GM12873 (cell line): ENCODE measurements around the gene SHLD1.

Source experiments
- CTCF ChIP-seq: IDR thresholded peaks from 2 replicates; pipeline ENCODE4 v1.5.1; 2012; ENCODE audit warnings: low read depth, mild to moderate bottlenecking, moderate library complexity, low read length, control low read depth; ENCODE audit not compliant: insufficient read depth; ENCODE audit errors: missing control alignments

SHLD1 gene

DNA sequence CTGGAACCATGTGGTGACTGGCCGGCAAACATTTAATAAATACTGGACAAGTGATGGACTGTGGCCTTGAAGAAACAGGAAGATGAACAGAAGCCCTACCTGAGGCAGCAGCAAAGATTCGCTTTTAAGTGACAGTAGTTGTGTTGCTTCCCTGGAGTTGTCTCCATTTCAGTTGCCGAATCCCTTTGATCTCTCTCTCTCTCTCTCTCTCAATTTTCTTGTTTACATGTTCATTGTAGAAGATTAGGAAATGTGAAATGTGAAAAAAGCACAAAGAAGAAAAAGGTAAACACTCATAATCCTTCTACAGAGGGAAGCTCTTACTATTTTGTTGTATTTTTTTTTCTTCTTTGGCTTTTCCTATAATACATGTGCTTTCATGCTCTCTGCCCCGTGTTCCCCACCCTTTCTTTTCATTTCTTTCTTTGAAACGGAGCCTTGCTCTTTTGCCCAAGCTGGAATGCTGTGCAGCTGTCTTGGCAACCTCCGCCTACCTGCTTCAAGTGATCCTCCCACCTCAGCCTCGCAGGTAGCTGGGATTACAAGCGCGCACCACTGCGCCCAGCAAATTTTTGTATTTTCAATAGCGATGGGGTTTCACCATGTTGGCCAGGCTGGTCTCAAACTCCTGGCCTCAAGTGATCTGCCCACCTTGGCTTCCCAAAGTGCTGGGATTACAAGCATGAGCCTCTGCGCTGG, 81.5 kb downstream of the SHLD1 start:
- no peak for TF ChIP-seq CTCF

DNA sequence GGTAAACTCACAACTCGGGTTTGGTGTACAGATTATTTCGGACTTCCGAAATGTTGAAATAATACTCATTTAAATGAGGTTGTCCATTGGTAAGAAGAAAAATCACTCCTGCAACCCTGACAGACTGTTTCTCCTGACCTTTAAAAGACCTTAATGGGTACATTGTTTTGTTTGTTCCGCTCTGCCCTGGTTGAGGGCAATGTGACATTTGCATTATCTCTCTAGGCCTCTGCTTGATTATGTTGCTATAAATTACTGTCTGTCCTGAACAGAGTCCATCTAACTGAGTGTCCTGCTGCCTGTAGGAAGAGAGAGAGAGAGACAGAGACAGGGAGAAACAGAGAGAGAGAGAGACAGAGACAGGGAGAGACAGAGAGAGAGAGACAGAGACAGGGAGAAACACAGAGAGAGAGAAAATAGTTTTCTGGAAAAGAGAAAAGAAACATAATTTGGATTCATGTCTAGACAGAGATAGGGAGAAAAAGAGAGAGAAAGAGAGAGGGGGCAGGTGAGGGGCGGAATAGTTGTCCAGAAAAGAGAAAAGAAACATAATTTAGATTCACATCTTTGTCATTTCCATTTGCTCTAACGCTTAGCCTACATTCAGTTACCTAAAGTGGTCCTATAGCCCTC, 83.2 kb downstream of the SHLD1 start:
- no peak for TF ChIP-seq CTCF

DNA sequence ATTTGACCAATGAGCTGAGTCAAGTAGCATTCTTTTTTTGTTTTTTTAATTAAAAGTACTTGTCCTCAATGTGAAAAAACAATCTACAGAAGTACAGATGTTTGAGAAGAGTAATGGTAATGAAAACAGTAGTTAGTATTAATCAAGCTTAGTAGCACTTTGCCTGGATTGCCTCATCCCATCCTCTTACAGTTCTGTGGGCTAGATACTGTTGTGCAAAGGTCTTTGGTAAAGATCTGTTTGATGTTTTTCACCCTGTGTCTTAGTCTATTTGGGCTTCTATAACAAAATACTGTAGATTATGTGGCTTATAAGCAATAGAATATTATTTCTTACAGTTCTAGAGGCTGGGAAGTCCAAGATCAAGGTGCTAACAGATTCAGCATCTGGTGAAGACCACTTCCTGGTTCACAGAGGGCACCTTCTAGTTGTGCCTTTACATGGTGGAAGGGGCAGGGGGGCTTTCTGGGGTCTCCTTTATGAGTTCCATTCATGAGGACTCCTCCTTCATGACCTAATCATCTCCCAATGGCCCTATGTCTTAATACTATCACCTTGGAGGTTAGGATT, 84.3 kb downstream of the SHLD1 start:
- no peak for TF ChIP-seq CTCF

GRCh38 chr20:5835321-5835821, 85.2 kb downstream of the SHLD1 start:
- TF ChIP-seq CTCF: no peak

- no peak for TF ChIP-seq CTCF
Observed at GRCh38 chr20:5835871-5836270, 85.7 kb downstream of the SHLD1 start.

GRCh38 chr20:5836569-5836968, 86.4 kb downstream of the SHLD1 start:
- no peak for TF ChIP-seq CTCF

DNA sequence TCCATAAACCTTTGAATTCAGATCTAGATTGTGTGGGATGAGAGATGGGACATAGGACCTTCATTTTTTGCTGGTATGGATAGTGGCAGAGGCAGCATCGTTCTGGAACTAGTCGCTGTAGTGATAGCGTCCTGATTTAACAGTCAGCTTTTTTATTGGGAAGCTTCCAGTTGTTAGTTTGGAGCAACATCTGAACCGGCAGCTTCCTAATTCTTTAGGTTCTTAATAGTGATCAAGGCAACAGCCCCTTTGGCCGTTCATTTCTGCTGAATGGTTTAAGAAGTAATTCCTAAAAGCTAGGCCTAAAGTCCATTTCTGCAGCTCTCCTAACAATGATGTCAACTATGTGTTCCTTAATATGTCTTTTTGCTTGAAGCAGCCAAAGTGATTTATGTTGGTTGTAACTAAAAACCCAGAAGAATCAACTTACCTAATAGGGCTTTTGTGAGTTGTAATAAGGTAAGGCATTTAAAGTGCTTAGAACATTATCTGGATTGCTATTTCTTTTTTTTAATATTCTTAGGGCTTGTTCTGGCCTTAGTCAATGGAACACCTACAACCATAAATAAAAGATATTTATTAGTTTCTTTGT, 90.3 kb downstream of the SHLD1 start:
- no peak for TF ChIP-seq CTCF
